BE2C (cell line): ENCODE results near the gene ASNSD1.

Experiments
- DNase-seq: peaks from one replicate; pipeline ENCODE4 v3.0.0-alpha.2; 2020
- H3K27me3 ChIP-seq: fragments of 250-450 bp; sonication (Bioruptor Pico); 2 replicates; pipeline ENCODE4 v1.5.1; 2020; ENCODE audit warnings: mild to moderate bottlenecking
- H3K36me3 ChIP-seq: fragments of 250-450 bp; sonication (Bioruptor Pico); 2 replicates; pipeline ENCODE4 v1.5.1; 2020; ENCODE audit warnings: mild to moderate bottlenecking
- H3K4me1 ChIP-seq: fragments of 250-450 bp; sonication (Bioruptor Pico); 2 replicates; pipeline ENCODE4 v1.5.1; 2020
- H3K4me3 ChIP-seq: 2 replicates; pipeline ENCODE4 v1.5.1; 2011; ENCODE audit warnings: low read depth, low read length
- H3K9me3 ChIP-seq: fragments of 250-450 bp; sonication (Bioruptor Pico); 2 replicates; pipeline ENCODE4 v1.5.1; 2020
- TF ChIP-seq, protein P1 (sequence below): IDR thresholded peaks from 2 replicates; pipeline ENCODE4 v1.5.1; 2012; ENCODE audit warnings: mild to moderate bottlenecking, low read depth, low read length

The ASNSD1 gene

DNA sequence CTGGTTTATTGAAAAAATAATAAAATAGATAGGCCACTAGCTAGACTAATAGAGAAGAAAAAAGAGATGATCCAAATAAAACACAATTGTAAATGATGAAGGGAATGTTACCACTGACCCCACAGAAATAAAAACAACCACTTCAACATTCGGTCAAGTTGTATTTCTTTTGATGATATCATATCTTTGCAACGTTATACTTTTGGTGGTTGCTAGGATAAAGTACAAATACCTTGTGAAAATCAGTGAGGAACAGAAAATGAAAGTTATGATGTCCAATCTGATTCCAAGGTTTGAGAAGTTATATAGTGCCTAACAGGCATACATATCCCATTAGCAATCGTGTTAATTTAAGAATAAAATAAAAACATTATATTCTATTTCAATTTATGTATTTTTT is 6.6 kb upstream of the ASNSD1 start:
- Histone ChIP-seq H3K4me1 (no peaks in the 10 kb centered on the region), H3K27me3 (no peaks in the 10 kb centered on the region), H3K9me3 (no peaks in the 10 kb centered on the region), H3K4me3 (no peak overlapping the region), H3K36me3 (no peaks in the 10 kb centered on the region)
- DNase-seq: no peak
- TF ChIP-seq, protein P1, sequence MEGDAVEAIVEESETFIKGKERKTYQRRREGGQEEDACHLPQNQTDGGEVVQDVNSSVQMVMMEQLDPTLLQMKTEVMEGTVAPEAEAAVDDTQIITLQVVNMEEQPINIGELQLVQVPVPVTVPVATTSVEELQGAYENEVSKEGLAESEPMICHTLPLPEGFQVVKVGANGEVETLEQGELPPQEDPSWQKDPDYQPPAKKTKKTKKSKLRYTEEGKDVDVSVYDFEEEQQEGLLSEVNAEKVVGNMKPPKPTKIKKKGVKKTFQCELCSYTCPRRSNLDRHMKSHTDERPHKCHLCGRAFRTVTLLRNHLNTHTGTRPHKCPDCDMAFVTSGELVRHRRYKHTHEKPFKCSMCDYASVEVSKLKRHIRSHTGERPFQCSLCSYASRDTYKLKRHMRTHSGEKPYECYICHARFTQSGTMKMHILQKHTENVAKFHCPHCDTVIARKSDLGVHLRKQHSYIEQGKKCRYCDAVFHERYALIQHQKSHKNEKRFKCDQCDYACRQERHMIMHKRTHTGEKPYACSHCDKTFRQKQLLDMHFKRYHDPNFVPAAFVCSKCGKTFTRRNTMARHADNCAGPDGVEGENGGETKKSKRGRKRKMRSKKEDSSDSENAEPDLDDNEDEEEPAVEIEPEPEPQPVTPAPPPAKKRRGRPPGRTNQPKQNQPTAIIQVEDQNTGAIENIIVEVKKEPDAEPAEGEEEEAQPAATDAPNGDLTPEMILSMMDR: no peak

DNA sequence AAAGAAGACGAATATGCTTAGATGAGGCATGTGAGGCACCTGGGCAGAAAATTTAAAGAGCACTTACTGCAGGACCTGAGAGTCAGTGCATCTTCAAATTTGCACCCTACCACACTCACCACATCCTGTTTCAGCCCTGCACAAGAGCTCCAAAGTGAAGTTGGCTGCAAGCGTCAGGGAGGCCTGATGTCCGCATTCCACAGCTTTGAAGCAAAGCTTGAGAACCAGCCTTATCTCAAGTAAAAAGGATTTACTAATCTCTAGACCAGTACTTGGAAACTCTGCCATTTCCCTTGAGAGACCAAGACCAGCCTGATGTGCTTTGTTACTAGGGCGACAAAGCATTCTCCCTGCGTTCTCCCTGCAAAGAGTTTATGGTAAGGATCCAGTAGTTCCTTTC is 3.4 kb upstream of the ASNSD1 start:
- Histone ChIP-seq H3K36me3 (no peaks in the 10 kb centered on the region), H3K27me3 (no peaks in the 10 kb centered on the region), H3K4me3 (no peak overlapping the region), H3K4me1 (no peaks in the 10 kb centered on the region), H3K9me3 (no peaks in the 10 kb centered on the region)
- DNase-seq: no peak
- TF ChIP-seq, protein P1: no peak

DNA sequence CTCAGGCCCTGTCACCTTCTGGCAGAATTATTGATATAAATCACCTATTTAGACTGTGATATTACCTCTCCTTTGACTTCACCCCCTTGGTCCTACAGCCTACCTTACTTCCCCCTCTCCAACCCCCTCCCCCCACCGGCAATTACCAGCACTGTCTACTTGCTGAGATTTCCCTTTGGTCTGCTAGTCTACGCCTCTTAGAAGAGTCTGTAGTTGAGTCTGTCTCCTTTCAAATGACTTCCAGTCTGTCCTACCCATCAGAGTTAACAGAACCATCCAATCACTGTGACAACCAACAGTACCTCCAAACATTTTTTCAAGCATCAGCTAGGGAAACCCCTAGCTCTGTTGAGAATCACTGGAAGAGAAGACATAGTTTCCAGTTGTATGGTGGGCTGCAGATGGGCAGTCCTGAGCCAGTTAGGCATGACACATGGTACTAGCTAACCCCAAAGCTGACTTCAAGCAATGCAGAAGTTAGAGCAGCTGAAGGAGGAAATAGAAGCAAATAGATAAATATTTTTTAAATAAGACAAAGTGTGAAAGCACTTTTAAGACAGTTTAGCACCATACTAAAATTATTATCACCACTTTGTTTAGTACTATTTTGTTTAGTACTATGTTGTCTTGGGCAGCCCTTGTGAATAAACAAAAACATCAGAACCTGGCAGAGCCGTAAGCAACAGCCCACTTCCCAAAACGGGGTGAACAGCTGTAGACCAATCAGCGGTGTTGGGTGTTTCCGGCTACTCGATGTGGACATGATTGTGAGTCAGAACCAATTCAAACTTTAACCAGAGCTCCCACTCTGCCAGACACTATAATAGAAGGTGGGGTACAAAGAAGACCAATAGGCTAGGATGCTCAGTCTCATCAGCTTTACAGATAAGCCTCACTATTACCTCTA is 2.7 kb upstream of the ASNSD1 start:
- no peak for DNase-seq
- no peaks in the 10 kb centered on the region for H3K36me3 ChIP-seq
- H3K4me1 ChIP-seq: no peaks in the 10 kb centered on the region
- H3K9me3 ChIP-seq: no peaks in the 10 kb centered on the region
- H3K4me3 ChIP-seq: no peak overlapping the region
- H3K27me3 ChIP-seq: no peaks in the 10 kb centered on the region
- TF ChIP-seq, protein P1: no peak

DNA sequence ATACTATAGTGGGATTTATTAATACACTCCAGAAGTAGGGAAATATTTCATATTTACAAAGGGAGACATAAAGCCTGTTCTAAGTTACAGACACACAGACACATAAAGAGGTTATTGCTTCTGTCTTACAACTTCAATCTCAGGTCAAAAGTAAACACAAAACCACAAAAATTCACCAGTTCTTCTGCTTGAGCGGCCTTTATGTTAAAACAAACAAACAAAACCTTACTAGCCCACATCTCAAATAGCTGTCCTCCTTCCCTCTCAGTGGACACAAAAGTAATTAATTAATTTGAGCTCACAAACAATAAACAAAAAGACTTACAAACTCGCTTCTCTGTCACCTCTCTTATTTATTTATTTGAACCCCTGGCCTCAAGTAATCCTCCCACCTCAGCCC is 1.5 kb upstream of the ASNSD1 start:
- Histone ChIP-seq H3K4me3 (no peak overlapping the region), H3K9me3 (no peaks in the 10 kb centered on the region), H3K36me3 (no peaks in the 10 kb centered on the region), H3K4me1 (no peaks in the 10 kb centered on the region), H3K27me3 (no peaks in the 10 kb centered on the region)
- TF ChIP-seq, protein P1: no peak
- DNase-seq: no peak

DNA sequence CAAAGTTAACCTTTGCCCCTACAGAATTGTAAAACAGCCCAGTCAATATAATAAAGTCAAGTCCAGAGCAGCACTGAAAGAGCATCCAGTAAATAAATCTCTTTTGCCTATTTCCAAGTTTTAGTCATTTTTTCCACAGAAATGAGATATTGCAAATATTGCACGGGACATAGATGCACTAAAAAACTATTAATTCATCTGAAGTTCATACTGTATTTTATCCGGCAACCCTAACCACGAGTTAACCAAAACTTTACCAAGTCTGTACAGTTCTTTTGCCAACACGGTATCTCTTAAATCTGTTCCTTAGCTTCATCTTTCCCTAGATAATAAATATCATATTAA is 484 bp upstream of the ASNSD1 start:
- H3K4me1 ChIP-seq: no peaks in the 10 kb centered on the region
- TF ChIP-seq, protein P1: no peak
- no peaks in the 10 kb centered on the region; the same call in 1 of the 2 replicates for H3K36me3 ChIP-seq
- no peaks in the 10 kb centered on the region for H3K27me3 ChIP-seq
- no peak overlapping the region for H3K4me3 ChIP-seq
- DNase-seq: no peak
- H3K9me3 ChIP-seq: no peaks in the 10 kb centered on the region

DNA sequence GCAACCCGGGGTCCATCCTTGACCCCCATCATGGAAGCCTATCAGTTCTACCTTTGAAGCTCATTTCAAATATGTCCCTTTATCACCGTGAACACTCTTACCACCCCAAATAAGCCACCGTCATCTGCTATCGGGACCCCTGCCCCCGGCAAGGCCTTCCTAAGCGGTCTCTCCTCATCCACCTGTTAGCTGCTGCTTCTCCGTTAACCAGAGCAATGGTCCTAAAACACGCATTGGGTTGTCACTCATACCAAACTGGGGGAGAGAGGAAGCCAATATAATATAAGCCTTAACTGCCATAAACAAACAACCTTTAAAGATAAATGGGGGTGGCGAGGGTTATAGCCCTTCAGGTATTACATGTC is 680 bp downstream of the ASNSD1 start:
- no peaks in the 10 kb centered on the region for H3K27me3 ChIP-seq
- TF ChIP-seq, protein P1: no peak
- DNase-seq: no peak
- H3K4me3 ChIP-seq: peak overlapping the region; percentile 98
- peaks cover 11% of the 10 kb centered on the region for H3K36me3 ChIP-seq
- no peaks in the 10 kb centered on the region for H3K9me3 ChIP-seq
- H3K4me1 ChIP-seq: no peaks in the 10 kb centered on the region
